ENCODE data around the gene VPS13D.
"Not testable (repeated sequence)": the region's sequence is repeated elsewhere in the genome, so short reads cannot be mapped to it uniquely, and the experiment has no call there.

VPS13D gene

GRCh38 chr1:12285496-12286143, 55.8 kb downstream of the VPS13D start:
- no peak for DNase-seq (ENCODE audit: low spot score)

GRCh38 chr1:12287869-12288268, 58.0 kb downstream of the VPS13D start:
- DNase-seq (ENCODE audit: low spot score), result no peak

- no peak for DNase-seq (ENCODE audit: low spot score)
These were observed 61.0 kb downstream of the VPS13D start for GRCh38 chr1:12290828-12291227.

GRCh38 chr1:12293416-12293815, 63.6 kb downstream of the VPS13D start:
- DNase-seq (ENCODE audit: low spot score), result no peak

GRCh38 chr1:12294076-12294475, 64.2 kb downstream of the VPS13D start:
- no peak for DNase-seq (ENCODE audit: low spot score)

GRCh38 chr1:12296016-12296415, 66.2 kb downstream of the VPS13D start:
- no peak for DNase-seq (ENCODE audit: low spot score)

- DNase-seq (ENCODE audit: low spot score), result no peak
These were observed 66.8 kb downstream of the VPS13D start for GRCh38 chr1:12296623-12297022.

GRCh38 chr1:12300706-12301105, 70.9 kb downstream of the VPS13D start:
- no peak for DNase-seq (ENCODE audit: low spot score)

GRCh38 chr1:12301518-12302237, 71.8 kb downstream of the VPS13D start:
- DNase-seq (ENCODE audit: low spot score), result no peak

GRCh38 chr1:12302798-12303447, 73.1 kb downstream of the VPS13D start:
- no peak for DNase-seq (ENCODE audit: low spot score)

GRCh38 chr1:12305377-12305776, 75.5 kb downstream of the VPS13D start:
- DNase-seq (ENCODE audit: low spot score), result no peak

- DNase-seq (ENCODE audit: low spot score), result no peak
These were observed 80.2 kb downstream of the VPS13D start for GRCh38 chr1:12309783-12310742.

- DNase-seq (ENCODE audit: low spot score), result no peak
These were observed 84.6 kb downstream of the VPS13D start for GRCh38 chr1:12314333-12314903.

GRCh38 chr1:12315146-12315545, 85.3 kb downstream of the VPS13D start:
- DNase-seq (ENCODE audit: low spot score), result no peak

- no peak for DNase-seq (ENCODE audit: low spot score)
These were observed 86.5 kb downstream of the VPS13D start for GRCh38 chr1:12316331-12316730.

GRCh38 chr1:12320486-12320885, 90.7 kb downstream of the VPS13D start:
- no peak for DNase-seq (ENCODE audit: low spot score)

GRCh38 chr1:12324423-12324822, 94.6 kb downstream of the VPS13D start:
- DNase-seq (ENCODE audit: low spot score), result no peak

- DNase-seq (ENCODE audit: low spot score), result not testable (repeated sequence)
These were observed 95.1 kb downstream of the VPS13D start for GRCh38 chr1:12324973-12325372.

- no peak for DNase-seq (ENCODE audit: low spot score)
These were observed 97.2 kb downstream of the VPS13D start for GRCh38 chr1:12326986-12327385.

GRCh38 chr1:12327566-12327965, 97.7 kb downstream of the VPS13D start:
- DNase-seq (ENCODE audit: low spot score), result no peak

- no peak for DNase-seq (ENCODE audit: low spot score)
These were observed 103.4 kb downstream of the VPS13D start for GRCh38 chr1:12333036-12333785.

Measured in left forelimb (tissue), 1 donor.